ENCODE measurements around the gene DMD.
"Not testable (repeated sequence)": the region's sequence is repeated elsewhere in the genome, so short reads cannot be mapped to it uniquely, and the experiment has no call there.

Gene DMD

DNA sequence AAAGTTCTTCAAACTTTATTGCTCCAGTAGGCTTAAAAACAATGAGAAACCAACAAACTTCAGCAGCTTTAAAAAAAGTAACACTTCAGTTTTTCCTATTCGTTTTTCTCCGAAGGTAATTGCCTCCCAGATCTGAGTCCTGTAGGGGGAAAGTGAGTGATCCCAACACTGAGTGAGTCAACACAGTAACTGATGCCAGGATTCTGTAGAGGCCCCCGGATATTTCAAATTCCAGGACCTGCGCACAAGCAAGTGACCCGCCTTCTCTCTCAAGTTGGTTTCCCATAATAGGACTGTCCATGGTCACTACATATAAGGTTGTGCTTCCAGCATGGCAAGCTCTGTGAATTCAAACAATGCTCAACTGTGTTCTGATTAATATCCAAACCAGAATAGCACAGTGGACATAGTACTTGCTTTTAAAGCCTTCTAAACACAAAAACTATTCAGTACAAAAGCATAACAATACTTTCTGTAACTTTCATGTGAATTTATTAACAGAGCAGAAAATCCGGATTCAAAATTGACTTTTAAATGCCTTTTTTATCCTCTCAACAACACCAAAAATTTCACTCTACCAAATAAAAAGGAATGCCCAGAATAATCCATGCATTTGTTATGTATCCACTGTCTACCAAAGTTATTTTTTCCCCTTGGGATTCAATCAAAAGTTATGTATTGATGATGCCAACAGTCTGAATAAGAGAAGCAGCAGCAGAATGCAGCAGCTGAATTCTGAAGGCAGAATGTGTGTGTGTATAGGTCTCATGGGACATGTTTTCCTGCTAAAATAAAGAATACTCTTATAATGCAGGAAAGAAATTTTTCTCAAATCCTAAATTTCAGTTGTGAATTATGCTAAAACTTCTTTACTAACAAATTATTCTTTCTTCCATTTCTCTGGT, at the start of gene DMD:
TSS of gene DMD (minus strand) at position 194 of the 905 bp plus-strand sequence. CDS start 237 bp downstream, outside the sequence.
- DNase-seq: no peak

DNA sequence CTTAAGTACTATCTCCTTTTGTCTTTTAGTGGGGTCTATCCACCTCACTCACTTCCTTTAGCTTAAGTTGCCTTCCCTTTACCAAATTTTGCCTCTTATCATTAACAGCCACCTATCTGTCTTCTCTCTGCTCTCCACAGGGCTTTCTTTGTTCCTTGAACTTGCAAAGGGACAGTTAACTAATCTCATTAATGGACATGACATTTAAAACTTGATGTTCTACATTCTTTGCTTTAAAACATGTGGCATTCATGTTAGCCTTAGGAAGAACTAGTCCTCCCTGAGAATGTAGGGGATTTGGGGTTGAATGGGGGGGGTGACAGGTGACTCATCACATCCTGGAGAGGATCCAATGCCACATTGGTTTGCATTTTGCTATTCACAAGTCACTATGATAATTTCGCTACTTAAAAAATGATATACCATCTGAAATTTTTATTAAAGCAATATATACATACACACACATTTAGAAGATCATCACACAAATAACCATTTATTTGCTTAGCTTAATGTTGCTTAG, 41.0 kb upstream of the DMD start:
- DNase-seq: no peak

DNA sequence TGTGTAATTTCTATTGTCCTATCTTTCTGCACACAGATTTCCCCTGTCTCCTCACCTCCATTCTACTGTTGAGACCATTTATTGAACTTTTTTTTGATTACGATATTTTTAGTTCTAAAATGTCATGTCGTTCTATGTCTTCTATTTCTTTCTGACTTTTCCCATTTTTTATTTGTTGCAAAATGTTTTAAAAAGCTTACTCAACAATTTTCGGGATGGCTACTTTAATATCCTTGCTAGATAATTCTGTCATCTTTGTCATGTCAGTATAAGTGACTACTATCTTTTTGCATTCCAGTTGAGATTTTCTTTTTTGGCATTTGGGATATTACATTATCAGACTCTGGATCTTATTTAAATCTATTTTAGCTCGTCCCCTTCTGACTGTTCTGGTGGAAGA, 7.5 kb upstream of the DMD start:
- no peak for DNase-seq

- DNase-seq: no peak
These were observed 1.2 kb downstream of the DMD start for GRCh38 chrX:33210156-33210555.

DNA sequence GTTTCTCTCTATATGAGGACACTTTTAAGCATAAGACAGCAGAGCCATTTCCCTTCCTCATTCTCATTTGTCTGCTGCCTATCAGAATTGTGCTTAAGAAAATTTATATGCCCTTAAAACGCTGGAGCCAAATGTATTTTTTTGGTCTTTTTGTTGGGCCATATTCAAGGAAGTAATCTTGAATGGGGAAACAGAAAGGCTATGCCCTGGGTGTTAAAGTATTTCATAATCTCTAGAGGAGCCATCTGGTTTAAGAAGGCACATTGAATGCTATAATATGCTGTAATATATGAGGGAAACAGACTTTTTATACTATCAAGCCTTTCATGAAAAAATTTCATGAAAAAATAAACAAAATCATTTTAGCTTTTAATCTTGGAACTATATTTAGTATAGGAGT, 4.3 kb downstream of the DMD start:
- no peak for DNase-seq

GRCh38 chrX:33205321-33205720, 6.0 kb downstream of the DMD start:
- no peak for DNase-seq

GRCh38 chrX:33204889-33205288, 6.5 kb downstream of the DMD start:
- no peak for DNase-seq

DNA sequence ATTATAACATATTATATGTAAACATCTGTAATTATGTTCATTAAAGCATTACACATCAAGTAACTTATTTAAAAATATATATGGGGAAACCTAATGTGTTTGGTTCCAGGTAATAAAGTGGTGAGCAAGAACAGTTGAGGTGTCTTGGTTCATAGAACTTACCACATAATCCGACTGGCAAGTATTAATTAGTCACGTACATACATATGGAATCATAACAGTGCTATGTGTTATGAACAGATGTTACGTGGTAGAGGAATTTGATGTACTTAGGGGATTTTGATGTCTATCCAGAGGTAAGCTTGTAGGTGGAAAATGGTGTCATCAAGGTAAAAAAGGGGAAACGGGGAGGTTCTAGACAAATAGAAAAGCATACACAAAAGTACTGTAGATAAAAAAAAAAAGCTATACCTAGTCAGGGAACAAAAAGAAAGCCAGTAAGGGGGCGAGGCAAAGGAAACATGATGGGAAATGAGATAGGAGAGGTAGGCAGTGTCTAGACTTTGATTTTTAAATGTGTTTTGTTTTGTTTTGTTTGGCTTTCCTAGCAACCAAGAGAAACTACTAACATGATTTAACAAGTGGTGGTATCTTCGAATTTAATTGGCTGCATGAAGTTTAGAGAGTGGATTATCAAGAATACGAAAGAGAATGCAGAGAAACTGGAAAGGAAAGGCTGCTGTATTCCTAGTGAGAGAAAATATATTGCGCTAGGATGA, 12.6 kb downstream of the DMD start:
- no peak for DNase-seq

DNA sequence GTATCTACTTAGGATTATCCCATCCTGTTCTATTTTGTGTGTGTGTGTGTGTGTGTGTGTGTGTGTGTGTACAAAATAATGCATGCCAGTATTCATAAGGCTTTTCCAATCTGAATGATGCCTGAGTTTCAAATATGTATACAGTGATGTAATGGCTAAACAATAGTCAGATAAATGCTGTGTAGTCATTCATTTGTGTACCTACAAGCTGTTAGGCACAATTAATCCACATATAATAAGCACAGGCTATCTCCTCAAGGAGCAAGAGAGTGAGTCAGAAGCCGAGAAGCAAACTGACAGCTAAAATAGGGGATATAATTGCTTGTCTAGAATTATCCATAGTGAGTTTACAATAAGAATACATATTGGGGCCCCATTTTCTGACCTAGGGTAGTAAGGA, 15.7 kb downstream of the DMD start:
- no peak for DNase-seq

DNA sequence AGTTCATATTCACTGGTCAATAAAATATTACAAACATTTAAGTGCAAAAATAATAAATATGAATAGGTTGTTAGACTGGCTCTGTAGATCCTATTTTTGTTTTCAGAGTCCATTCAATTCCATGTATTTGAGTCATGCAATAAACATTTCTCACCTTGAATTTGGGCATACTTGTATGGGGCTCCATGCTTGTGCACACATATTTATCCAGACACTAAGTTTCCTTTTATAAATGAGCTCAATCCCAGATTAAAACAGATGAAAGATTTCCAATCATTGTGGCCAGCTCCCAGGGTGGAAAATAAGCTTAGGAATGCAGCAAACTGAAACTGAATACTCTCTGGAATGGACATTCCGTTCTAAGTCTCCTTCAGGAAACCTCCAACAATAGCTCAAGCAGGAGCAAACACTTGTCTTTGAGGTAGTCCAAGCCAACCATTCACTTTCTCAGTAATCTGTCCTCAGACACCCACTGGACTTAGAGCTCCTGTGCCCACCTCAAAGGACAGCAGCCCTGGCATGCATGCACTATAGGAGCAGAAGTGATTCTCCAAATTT, 16.4 kb downstream of the DMD start:
- DNase-seq: no peak

DNA sequence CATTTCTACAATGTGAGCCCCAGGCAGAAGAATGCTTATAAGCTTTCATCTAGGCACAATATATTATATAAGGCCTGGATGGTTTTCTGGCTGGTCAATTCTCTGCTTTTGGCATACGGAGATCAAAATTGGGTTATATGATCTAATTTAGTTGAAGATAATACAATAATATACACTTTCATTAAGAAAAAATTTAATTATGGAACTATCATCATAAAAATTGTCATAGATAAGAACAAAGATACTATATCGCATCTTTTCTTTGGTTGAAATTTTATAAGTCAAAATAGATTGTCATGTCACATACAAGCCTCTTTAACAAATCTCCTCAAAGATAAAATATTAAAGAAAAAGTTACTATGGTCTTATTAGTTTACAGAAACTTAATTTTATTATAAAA, 17.1 kb downstream of the DMD start:
- no peak for DNase-seq

GRCh38 chrX:33190016-33190415, 21.3 kb downstream of the DMD start:
- DNase-seq: no peak

DNA sequence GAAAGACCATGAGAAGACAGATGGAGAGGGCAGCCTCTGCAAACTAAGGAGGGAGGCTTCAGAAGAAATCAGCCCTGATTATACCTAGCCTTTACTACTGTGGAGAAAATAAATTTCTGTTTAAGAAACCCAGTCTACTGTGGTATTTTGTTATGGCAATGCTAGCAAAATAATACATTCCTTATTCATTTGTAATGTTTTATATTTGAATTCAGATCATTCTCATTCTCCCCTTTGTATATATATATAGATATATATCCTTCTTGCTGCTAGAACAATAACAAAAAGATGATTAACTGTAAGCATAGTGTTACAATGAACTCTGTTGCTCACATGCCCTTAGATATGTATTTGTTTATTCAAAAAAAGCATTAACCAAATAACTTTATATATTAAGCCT, 22.5 kb downstream of the DMD start:
- DNase-seq: no peak

GRCh38 chrX:33188286-33188685, 23.1 kb downstream of the DMD start:
- DNase-seq: no peak

DNA sequence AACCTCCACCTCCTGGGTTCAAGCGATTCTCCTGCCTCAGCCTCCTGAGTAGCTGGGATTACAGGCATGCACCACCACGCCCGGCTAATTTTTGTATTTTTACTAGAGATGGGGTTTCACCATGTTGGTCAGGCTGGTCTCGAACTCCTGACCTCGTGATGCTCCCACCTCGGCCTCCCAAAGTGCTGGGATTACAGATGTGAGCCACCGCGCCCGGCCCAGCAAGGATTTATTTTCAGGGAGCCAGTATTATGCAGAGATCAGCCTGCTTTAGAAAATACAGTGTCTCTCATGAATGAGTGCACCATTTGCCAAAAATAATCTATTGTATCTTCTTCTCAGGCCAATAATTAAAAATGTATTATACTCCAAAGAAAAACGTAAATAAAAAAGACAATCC, 26.5 kb downstream of the DMD start:
- not testable (repeated sequence) for DNase-seq

DNA sequence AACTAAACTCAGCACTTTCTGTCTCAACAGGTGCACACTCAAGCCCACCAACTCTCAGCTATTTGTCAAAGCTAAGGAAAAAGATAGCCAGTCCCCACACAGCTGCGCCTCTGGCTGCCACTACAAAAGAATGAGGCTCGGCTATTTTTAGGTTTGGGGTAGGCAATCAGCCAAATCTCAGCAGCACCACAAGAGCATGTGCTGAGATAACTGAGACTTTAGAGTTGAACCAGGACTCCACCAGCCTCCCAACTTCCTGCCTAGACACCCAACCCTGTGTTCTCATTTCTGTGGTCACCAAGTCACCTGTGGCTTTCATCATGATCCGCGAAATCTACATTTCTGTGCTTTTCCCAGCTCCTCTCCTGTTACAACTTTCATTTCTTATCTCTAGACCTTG, 28.0 kb downstream of the DMD start:
- DNase-seq: no peak

- DNase-seq: no peak
These were observed 32.7 kb downstream of the DMD start for GRCh38 chrX:33178690-33179089.

DNA sequence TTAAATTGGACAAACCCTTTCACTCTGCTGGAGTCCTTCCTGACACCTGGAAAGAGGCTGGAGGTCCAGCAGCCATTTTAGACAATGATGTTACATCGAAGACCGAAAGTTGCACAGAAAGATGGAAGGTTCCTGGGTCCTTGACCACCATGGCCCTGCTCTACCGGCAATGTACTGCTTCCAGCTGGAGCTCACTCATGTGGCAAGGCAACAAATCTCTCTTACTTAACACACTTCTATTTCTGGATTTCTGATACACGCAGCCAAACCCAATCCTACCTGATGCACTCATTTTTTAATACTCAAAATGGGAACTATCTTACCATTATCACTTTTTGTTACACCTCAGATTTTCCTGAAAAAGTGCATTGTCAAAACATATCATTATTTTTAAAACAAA, 33.1 kb downstream of the DMD start:
- DNase-seq: no peak

DNA sequence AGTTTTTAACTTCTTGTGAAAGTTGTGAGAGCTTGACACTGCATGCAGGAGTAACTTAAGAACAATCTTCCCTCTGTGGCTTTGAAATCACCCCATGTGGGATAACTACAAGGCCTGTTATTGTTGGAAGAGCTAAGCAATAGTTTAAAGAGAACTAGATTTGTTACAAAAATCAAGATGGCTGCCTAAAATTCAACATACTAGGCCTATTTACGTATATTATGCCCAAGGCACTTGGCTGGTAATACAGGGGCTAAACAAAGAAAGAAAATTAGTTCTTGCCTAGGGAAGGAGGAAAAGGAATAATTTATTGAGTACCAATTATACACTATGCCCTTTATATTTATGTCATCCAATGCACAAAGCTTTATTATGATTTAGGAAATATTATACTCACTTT, 36.1 kb downstream of the DMD start:
- no peak for DNase-seq

DNA sequence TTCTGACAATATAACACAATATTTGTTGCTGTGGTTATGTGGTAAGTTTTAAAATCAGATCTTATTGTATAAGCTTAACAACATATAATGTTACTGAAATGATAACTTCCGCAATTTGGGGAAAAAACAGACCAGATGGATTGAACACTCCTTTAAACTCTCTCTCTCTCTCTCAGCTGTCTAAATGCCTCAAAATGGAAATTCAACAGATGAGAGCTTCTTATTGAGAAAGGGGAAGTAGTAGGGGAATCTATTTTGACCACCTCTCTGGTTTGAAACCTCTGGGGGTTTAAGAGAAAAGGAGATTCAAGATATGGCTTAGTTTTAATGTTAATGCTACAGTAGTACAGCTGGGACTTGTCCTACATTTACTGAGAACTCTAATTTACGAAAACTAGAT, 40.3 kb downstream of the DMD start:
- DNase-seq: no peak

DNA sequence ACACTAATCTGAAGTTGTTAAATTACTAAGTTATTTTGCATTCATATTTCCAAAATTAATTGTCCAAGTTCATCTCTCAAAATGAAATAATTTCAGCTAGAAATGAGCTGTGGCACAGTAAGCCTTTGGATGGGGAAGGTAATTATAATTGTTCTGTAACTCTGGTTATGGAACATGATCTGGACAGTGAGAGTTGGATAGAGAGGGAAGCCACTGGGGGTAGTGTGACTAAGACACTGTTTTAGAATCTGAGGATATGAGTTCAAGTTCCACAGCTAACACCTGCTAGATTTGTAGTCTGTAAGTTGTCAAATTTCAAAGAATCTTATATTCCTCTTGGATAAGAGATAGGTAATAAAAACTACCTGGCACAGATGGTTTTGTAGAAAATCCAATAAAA, 49.5 kb downstream of the DMD start:
- DNase-seq: no peak

DNA sequence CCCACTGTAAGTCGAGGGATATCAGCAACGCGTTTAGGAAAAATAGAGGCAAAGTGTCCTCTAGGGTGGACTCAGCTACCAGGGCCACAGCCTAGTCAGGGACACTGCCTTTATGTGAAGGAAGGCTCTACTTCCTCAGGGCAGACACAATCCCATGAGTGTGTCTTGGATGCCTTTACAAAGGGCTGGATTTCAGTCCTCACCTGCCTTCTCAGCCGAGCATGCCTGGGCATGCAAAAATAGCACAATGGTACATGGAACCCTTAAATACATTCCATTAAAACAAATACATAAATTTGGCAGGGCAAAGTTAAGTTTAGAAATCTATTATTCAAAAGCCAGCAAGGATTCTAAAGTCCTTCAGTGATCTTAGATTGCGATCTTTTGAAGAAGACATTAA, 51.1 kb downstream of the DMD start:
- no peak for DNase-seq

- no peak for DNase-seq
These were observed 55.1 kb downstream of the DMD start for GRCh38 chrX:33156152-33156726.

All from CD4-positive, alpha-beta T cell treated with Interferon gamma for 1 hour (primary cell).